Fibroblast of lung (primary cell): ENCODE measurements around the gene GUK1. TPM values are rescaled to one million over a fixed set of nuclear protein-coding genes. Genes with fewer than 3 reads are reported as not detected.

Source experiments
- DNase-seq, 2 donors: peaks; one replicate each; pipeline versions ENCODE4 v3.0.0 to v3.0.0-alpha.2; 2010; ENCODE audit warnings: low read depth in 2 of 2
- H2AFZ ChIP-seq: 2 replicates; pipeline ENCODE4 v1.5.1; 2012; ENCODE audit warnings: low read length, control low read depth, inconsistent platforms
- H3K27ac ChIP-seq: 2 replicates; pipeline ENCODE4 v1.5.1; 2011; ENCODE audit warnings: low read length, control low read depth; ENCODE audit not compliant: insufficient read depth
- H3K27me3 ChIP-seq: 2 replicates; pipeline ENCODE4 v1.5.1; 2011; ENCODE audit warnings: mild to moderate bottlenecking, low read length; ENCODE audit not compliant: control insufficient read depth, insufficient read depth
- H3K36me3 ChIP-seq: 2 replicates; pipeline ENCODE4 v1.5.1; 2011; ENCODE audit warnings: low read length; ENCODE audit not compliant: control insufficient read depth, insufficient read depth
- H3K4me1 ChIP-seq: 2 replicates; pipeline ENCODE4 v1.5.1; 2011; ENCODE audit warnings: low read length; ENCODE audit not compliant: control insufficient read depth, insufficient read depth; ENCODE audit errors: extremely low read depth
- H3K4me2 ChIP-seq: 2 replicates; pipeline ENCODE4 v1.5.1; 2011; ENCODE audit warnings: low read length, control low read depth; ENCODE audit not compliant: insufficient read depth; ENCODE audit errors: extremely low read depth
- H3K4me3 ChIP-seq, 4 experiments: fragments of 200-600 bp in 1 of 4; sonication (generic) in 1 of 4; replicated peaks in 1 of 4; 2 replicates each; pipeline ENCODE4 v1.5.1; 2011 to 2016; ENCODE audit warnings: low read length in 4 of 4, low read depth in 3 of 4, mild to moderate bottlenecking in 3 of 4, control low read depth in 2 of 4, inconsistent platforms in 1 of 4, mixed read lengths in 1 of 4; ENCODE audit not compliant: insufficient read depth in 1 of 4; ENCODE audit errors: control extremely low read depth in 1 of 4
- H3K79me2 ChIP-seq: 2 replicates; pipeline ENCODE4 v1.5.1; 2012; ENCODE audit warnings: mild to moderate bottlenecking, low read length, inconsistent platforms; ENCODE audit not compliant: control insufficient read depth, insufficient read depth
- H3K9ac ChIP-seq: 2 replicates; pipeline ENCODE4 v1.5.1; 2011; ENCODE audit warnings: mild to moderate bottlenecking, low read length, control low read depth; ENCODE audit not compliant: insufficient read depth
- H3K9me3 ChIP-seq: 2 replicates; pipeline ENCODE4 v1.5.1; 2012; ENCODE audit warnings: low read depth, low read length; ENCODE audit not compliant: control insufficient read depth, insufficient read depth
- H4K20me1 ChIP-seq: 2 replicates; pipeline ENCODE4 v1.5.1; 2011; ENCODE audit warnings: low read length; ENCODE audit not compliant: control insufficient read depth, insufficient read depth; ENCODE audit errors: extremely low read depth
- CTCF ChIP-seq, 2 donors: IDR thresholded peaks in 1 of 2; conservative IDR thresholded peaks in 1 of 2; 1 replicate in 1 of 2; 2 replicates in 1 of 2; pipeline ENCODE4 v1.5.1; 2011 to 2012; ENCODE audit warnings: low read length in 2 of 2, control low read depth in 1 of 2, inconsistent platforms in 1 of 2, low read depth in 1 of 2, mild to moderate bottlenecking in 1 of 2
- EZH2 ChIP-seq: IDR thresholded peaks from 2 replicates; pipeline ENCODE4 v1.5.1; 2012; ENCODE audit warnings: low read length, control low read depth, mild to moderate bottlenecking; ENCODE audit errors: missing control alignments
- polyA plus RNA-seq, 2 donors: library from polyadenylated mRNA; depleted of rRNA in 1 of 2; stranded (reverse) in 1 of 2; unstranded in 1 of 2; fragments of >200 nt; gene quantifications; 2 replicates each; pipeline ENCODE4 v1.2.1, GENCODE V29; 2011 to 2012; ENCODE audit warnings: missing spikeins in 1 of 2
- total RNA-seq: library from RNA; depleted of rRNA; stranded (reverse); fragments of >200 nt; gene quantifications from 2 replicates; pipeline ENCODE4 v1.2.1, GENCODE V29; 2014

The GUK1 gene
- total and polyA plus RNA-seq, 2 donors (not counting 1 experiment from before 2014, with no cell fraction given): 217 to 479 TPM

DNA sequence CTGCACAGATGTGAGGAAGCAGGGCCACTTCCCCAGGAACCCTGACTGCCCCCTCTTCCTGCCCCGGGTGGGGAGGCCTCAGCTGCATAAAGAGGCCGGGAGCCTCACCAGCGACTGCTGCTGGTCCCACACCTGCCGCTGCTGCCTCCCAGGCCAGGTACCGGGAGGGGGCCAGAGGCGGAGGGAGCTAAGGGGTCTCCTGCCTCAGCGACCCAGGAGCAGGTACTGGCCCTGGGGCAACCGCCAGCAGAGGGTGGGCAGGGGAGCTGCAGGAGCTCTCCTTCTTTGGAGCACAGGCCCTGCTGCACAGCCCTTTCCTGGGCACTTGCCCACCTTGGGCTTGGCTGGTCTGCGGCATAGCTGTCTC is 16.4 kb downstream of the GUK1 start:
- Histone ChIP-seq H3K79me2 (peaks cover 4% of the 10 kb centered on the region), H3K27me3 (no peaks in the 10 kb centered on the region), H3K27ac (no peak overlapping the region), H3K4me3 (no peak overlapping the region), H3K9me3 (no peaks in the 10 kb centered on the region), H4K20me1 (no peaks in the 10 kb centered on the region), H2AFZ (no peak overlapping the region), H3K4me2 (no peak overlapping the region), H3K4me1 (peaks cover 2% of the 10 kb centered on the region), H3K36me3 (no peaks in the 10 kb centered on the region), H3K9ac (no peak overlapping the region)
- no peak for DNase-seq
- TF ChIP-seq CTCF (conservative IDR thresholded peaks at IDR 0.05 in 1 of 2, IDR thresholded peaks at IDR 0.05 in 1 of 2; ENCODE audit: low read depth in 1 of 2, low read length in 2 of 2) (no peak), EZH2 (no peak)

- no peaks in the 10 kb centered on the region for H3K36me3 ChIP-seq
- no peak overlapping the region for H3K4me2 ChIP-seq
- no peak overlapping the region for H3K9ac ChIP-seq
- no peak overlapping the region for H3K27ac ChIP-seq
- no peaks in the 10 kb centered on the region for H3K4me1 ChIP-seq
- no peaks in the 10 kb centered on the region for H3K79me2 ChIP-seq
- no peak overlapping the region for H3K4me3 ChIP-seq
- no peaks in the 10 kb centered on the region for H4K20me1 ChIP-seq
- no peak for DNase-seq
- H2AFZ ChIP-seq: no peak overlapping the region
- no peaks in the 10 kb centered on the region for H3K9me3 ChIP-seq
- no peak for TF ChIP-seq EZH2
- no peak for TF ChIP-seq CTCF (conservative IDR thresholded peaks at IDR 0.05 in 1 of 2, IDR thresholded peaks at IDR 0.05 in 1 of 2; ENCODE audit: low read depth in 1 of 2, low read length in 2 of 2)
- H3K27me3 ChIP-seq: no peaks in the 10 kb centered on the region
Observed at GRCh38 chr1:228156941-228157728, 17.1 kb downstream of the GUK1 start.

DNA sequence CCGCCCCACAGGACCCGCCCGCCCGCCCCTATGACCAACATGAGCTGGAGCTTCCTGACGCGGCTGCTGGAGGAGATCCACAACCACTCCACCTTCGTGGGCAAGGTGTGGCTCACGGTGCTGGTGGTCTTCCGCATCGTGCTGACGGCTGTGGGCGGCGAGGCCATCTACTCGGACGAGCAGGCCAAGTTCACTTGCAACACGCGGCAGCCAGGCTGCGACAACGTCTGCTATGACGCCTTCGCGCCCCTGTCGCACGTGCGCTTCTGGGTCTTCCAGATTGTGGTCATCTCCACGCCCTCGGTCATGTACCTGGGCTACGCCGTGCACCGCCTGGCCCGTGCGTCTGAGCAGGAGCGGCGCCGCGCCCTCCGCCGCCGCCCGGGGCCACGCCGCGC is 17.6 kb downstream of the GUK1 start:
- no peaks in the 10 kb centered on the region for H3K4me1 ChIP-seq
- H3K4me3 ChIP-seq: no peak overlapping the region
- no peaks in the 10 kb centered on the region for H4K20me1 ChIP-seq
- H3K4me2 ChIP-seq: no peak overlapping the region
- no peak for TF ChIP-seq CTCF (conservative IDR thresholded peaks at IDR 0.05 in 1 of 2, IDR thresholded peaks at IDR 0.05 in 1 of 2; ENCODE audit: low read depth in 1 of 2, low read length in 2 of 2)
- no peak for TF ChIP-seq EZH2
- no peaks in the 10 kb centered on the region for H3K27me3 ChIP-seq
- H3K9ac ChIP-seq: no peak overlapping the region
- no peak overlapping the region for H2AFZ ChIP-seq
- H3K27ac ChIP-seq: no peak overlapping the region
- H3K36me3 ChIP-seq: no peaks in the 10 kb centered on the region
- H3K9me3 ChIP-seq: no peaks in the 10 kb centered on the region
- no peaks in the 10 kb centered on the region for H3K79me2 ChIP-seq
- DNase-seq: no peak
